AG09319 (cell line): ENCODE results near the gene RAB1A.

ENCODE experiments used
- DNase-seq: peaks from one replicate; pipeline ENCODE4 v3.0.0-alpha.2; 2010; ENCODE audit warnings: low read depth; ENCODE audit errors: extremely low read depth
- CTCF ChIP-seq: IDR thresholded peaks from 2 replicates; pipeline ENCODE4 v1.5.1; 2011; ENCODE audit warnings: low read depth, mild to moderate bottlenecking, inconsistent platforms, low read length, moderate library complexity

Gene RAB1A

DNA sequence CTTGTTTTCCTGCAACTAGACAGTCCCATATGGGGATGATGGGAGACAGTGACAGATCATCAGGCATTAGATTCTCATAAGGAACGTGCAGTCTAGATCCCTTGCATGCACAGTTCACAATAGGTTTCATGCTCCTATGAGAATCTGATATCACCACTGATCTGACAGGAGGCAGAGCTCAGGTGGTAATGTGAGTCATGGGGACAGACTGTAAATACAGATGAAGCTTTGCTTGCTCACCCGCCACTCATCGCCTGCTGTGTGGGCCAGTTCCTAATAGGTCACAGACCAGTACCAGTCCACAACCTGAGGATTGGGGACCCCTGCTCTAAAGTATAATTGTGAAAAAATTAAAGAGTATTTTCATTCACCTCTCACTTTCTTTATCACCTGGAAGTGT lies 23.6 kb upstream of the RAB1A start:
- no peak for TF ChIP-seq CTCF
- DNase-seq: no peak

- DNase-seq: no peak
These were observed 16.2 kb upstream of the RAB1A start for GRCh38 chr2:65146078-65146477.

DNA sequence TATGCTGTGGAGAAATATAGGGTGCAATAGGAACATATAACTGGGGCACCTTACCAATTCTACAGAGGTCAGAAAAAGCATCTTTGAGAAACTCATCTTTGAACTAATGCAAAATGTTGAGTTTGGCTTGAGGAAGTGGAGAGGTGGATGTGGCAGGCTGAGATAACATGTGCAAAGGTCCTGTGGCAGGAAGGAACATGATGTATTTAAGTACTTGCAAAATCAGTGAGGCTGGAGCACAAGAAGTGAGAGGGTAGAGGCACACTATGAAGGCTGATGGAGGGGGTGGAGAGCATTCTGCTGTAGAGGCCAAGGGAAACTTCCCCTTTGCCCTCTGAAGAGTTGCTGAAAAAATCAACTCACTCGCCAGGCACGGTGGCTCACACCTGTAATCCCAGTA lies 14.7 kb upstream of the RAB1A start:
- no peak for TF ChIP-seq CTCF
- DNase-seq: no peak

More at GRCh38 chr2:65146078-65146477, 16.2 kb upstream of the RAB1A start:
- TF ChIP-seq CTCF: no peak

GRCh38 chr2:65142515-65142914 lies 12.6 kb upstream of the RAB1A start:
- TF ChIP-seq CTCF: no peak; the same call in none of the 2 replicates

DNA sequence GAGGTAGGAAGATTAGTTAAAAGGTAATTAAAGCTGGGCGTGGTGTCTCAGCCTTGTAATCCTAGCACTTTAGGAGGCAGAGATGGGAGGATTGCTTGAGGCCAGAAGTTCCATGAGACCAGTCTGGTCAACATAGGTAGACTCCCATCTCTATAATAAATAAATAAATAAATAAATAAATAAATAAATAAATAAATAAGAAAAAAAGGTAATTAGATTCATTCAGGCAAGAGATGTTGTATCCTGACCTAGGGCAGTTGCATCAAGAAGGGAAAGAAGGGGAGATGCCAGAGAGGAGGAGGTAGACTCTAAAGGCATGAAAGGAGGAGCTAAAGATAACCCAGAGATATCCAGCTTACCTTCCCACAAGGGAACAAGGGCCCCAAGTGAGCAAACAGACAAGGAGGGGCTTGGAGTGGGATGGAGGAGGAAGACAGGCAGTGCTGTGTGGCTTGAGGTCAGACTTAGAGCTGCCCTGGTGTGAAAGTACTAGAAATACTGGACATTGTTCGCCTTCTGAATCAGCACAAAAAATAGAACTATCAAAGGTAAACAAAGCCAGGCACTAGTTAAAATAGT lies 7.4 kb upstream of the RAB1A start:
- no peak for TF ChIP-seq CTCF
- no peak for DNase-seq

More at GRCh38 chr2:65142515-65142914, 12.6 kb upstream of the RAB1A start:
- no peak for DNase-seq

DNA sequence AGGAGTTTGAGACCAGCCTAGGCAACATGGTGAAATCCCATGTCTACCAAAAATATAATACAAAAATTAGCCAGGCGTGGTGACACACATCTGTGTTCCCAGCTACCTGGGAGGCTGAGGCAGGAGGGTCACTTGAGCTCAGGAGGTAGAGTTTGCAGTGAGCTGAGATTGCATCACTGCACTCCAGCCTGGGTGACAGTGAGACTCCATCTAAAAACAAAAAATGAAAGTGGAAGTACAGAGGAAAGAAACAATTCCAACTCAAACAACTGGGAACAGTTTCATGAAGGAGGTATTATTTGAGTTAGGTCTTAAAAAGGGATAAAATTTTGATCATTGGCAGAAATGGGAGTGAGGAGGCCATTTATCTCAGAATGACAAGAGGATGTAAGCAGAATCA lies 6.3 kb upstream of the RAB1A start:
- no peak for TF ChIP-seq CTCF

DNA sequence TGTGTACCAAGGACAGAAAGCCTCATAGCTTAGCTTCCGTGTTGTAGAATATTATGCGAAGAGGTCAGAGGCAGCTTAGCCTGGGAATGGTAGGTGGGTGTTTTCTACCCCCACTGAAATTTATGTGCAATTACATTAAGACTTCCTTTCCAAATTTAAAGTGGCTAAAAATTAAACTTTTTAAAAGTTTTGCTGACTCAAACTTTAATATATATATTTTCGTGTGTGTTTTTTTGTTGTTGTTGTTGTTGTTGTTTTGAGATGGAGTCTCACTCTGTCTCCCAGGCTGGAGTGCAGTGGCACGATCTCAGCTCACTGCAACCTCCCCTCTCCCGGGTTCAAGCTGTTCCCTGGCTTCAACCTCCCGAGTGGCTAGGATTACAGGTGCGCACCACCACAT lies 4.3 kb upstream of the RAB1A start:
- DNase-seq: no peak
- no peak for TF ChIP-seq CTCF

More for the DNA sequence above, 6.3 kb upstream of the RAB1A start:
- no peak for DNase-seq
